ENCODE data around the gene TMEM158.

Gene TMEM158

DNA sequence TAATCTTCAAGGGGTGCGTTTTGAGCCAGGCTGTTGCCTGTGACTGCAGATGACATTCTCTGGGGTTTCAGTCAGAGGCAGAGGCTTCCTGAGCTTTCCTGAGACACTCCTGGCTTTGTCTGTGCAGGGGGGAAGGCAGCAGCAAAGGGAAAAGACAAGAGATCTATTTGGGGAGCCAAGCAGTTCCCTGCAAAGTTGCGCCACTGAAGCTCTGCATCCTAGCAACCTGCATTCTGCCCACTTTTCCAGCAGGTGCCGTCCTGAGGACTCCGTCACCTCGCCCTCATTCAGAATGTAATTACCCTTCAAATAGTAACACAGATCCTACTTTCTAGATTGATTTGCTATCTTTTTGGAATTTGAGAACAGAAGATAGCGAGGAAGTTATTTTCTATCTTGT lies 1.9 kb upstream of the TMEM158 start:
- Histone ChIP-seq H3K27me3 (ENCODE audit: low read depth, low read length) (peaks cover 25% of the 10 kb centered on the region), H3K9me3 (ENCODE audit: control insufficient read depth in 1 of 2, low read length in 2 of 2) (no peaks in the 10 kb centered on the region)

GRCh38 chr3:45227071-45227820 lies 1.2 kb upstream of the TMEM158 start:
- Histone ChIP-seq H3K4me3 (ENCODE audit: low read depth in 1 of 2, low read length in 2 of 2) (no peak overlapping the region), H3K27ac (ENCODE audit: low read length) (no peak overlapping the region), H3K36me3 (ENCODE audit: control insufficient read depth in 1 of 2, insufficient read depth in 2 of 2, low read length in 2 of 2) (no peaks in the 10 kb centered on the region), H3K9me3 (ENCODE audit: control insufficient read depth in 1 of 2, low read length in 2 of 2) (no peaks in the 10 kb centered on the region), H3K27me3 (ENCODE audit: low read depth, low read length) (peaks cover 25% of the 10 kb centered on the region), H3K4me1 (ENCODE audit: control insufficient read depth in 1 of 2, insufficient read depth in 2 of 2, low read length in 2 of 2) (peaks cover 0 to 6% of the 10 kb centered on the region in 2 donors)

More for the DNA sequence above, 1.9 kb upstream of the TMEM158 start:
- Histone ChIP-seq H3K4me1 (ENCODE audit: control insufficient read depth in 1 of 2, insufficient read depth in 2 of 2, low read length in 2 of 2) (peaks cover 0 to 6% of the 10 kb centered on the region in 2 donors), H3K27ac (ENCODE audit: low read length) (no peak overlapping the region), H3K36me3 (ENCODE audit: control insufficient read depth in 1 of 2, insufficient read depth in 2 of 2, low read length in 2 of 2) (no peaks in the 10 kb centered on the region), H3K4me3 (ENCODE audit: low read depth in 1 of 2, low read length in 2 of 2) (no peak overlapping the region)

GRCh38 chr3:45225465-45226205 lies 452 bp downstream of the TMEM158 start:
- H3K4me1 ChIP-seq (ENCODE audit: control insufficient read depth in 1 of 2, insufficient read depth in 2 of 2, low read length in 2 of 2) = peaks cover 0 to 6% of the 10 kb centered on the region in 2 donors
- no peaks in the 10 kb centered on the region for H3K36me3 ChIP-seq (ENCODE audit: control insufficient read depth in 1 of 2, insufficient read depth in 2 of 2, low read length in 2 of 2)
- no peak overlapping the region for H3K27ac ChIP-seq (ENCODE audit: low read length)
- peaks cover 25% of the 10 kb centered on the region for H3K27me3 ChIP-seq (ENCODE audit: low read depth, low read length)
- H3K4me3 ChIP-seq (ENCODE audit: low read depth in 1 of 2, low read length in 2 of 2) = peak overlapping the region in 1 of 2 donors; percentile 54
- H3K9me3 ChIP-seq (ENCODE audit: control insufficient read depth in 1 of 2, low read length in 2 of 2) = no peaks in the 10 kb centered on the region

DNA sequence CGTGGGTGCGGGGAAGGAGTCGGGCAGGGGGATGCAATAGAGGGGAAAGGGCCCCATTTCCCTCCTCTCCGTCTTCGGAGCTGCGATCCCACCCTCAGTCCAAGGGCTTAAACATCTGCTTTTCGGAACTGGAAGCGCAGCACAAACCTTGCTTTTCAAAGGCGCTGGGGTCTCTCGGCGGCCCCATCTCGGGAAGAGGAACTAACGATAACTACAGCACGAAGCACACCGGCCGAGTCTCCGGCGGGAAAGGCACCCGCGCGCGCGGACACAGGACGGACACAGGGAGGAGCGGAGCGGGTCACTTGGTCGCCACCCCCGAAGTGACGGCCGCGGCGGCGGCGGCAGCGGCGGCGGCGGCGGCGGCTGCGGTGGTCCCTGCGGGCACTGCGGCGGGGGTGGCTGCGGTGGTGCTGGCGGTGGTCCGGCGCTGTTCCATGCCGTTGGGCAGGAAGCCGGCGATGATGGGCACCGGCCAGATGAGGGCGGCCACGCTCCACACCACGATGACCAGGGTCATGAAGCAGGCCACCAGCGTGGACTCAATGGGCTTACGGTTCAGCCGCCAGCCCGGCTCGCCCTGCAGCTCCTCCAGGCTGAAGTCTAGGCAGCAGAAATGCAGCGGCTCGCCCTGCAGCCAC lies 1.1 kb downstream of the TMEM158 start:
- H3K9me3 ChIP-seq (ENCODE audit: control insufficient read depth in 1 of 2, low read length in 2 of 2) = no peaks in the 10 kb centered on the region
- H3K4me1 ChIP-seq (ENCODE audit: control insufficient read depth in 1 of 2, insufficient read depth in 2 of 2, low read length in 2 of 2) = peaks cover 0 to 6% of the 10 kb centered on the region in 2 donors
- H3K36me3 ChIP-seq (ENCODE audit: control insufficient read depth in 1 of 2, insufficient read depth in 2 of 2, low read length in 2 of 2) = no peaks in the 10 kb centered on the region
- peak overlapping the region in 1 of 2 donors; percentile 54 for H3K4me3 ChIP-seq (ENCODE audit: low read depth in 1 of 2, low read length in 2 of 2)
- H3K27ac ChIP-seq (ENCODE audit: low read length) = no peak overlapping the region
- H3K27me3 ChIP-seq (ENCODE audit: low read depth, low read length) = peaks cover 25% of the 10 kb centered on the region

GRCh38 chr3:45223889-45224727 lies 2.0 kb downstream of the TMEM158 start:
- Histone ChIP-seq H3K36me3 (ENCODE audit: control insufficient read depth in 1 of 2, insufficient read depth in 2 of 2, low read length in 2 of 2) (no peaks in the 10 kb centered on the region), H3K4me1 (ENCODE audit: control insufficient read depth in 1 of 2, insufficient read depth in 2 of 2, low read length in 2 of 2) (peaks cover 0 to 6% of the 10 kb centered on the region in 2 donors), H3K4me3 (ENCODE audit: low read depth in 1 of 2, low read length in 2 of 2) (no peak overlapping the region), H3K9me3 (ENCODE audit: control insufficient read depth in 1 of 2, low read length in 2 of 2) (no peaks in the 10 kb centered on the region), H3K27me3 (ENCODE audit: low read depth, low read length) (peaks cover 25% of the 10 kb centered on the region), H3K27ac (ENCODE audit: low read length) (no peak overlapping the region)

DNA sequence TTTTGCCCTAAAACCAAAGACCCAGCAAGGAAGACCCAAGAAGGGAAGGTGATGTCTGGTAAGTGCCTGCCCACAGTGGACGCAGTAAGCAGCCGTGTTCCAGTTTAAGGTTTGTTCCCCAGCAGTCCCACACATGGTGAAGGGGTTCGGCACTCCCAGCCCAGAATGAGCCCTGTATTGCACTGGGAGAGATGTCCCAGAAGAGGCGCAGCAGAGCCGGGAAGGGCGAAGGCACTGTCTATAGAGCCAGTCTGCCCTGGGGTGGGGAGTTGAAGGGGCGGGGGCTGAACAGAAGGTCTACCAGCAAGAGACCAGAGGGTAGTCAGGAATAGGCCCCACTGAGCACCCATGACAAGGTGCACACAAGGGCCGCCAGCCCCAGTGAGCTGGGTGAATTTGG lies 6.4 kb downstream of the TMEM158 start:
- Histone ChIP-seq H3K4me1 (ENCODE audit: control insufficient read depth in 1 of 2, insufficient read depth in 2 of 2, low read length in 2 of 2) (peaks cover 0 to under 1% of the 10 kb centered on the region in 2 donors), H3K4me3 (ENCODE audit: low read depth in 1 of 2, low read length in 2 of 2) (no peak overlapping the region), H3K27me3 (ENCODE audit: low read depth, low read length) (peaks cover 10% of the 10 kb centered on the region), H3K9me3 (ENCODE audit: control insufficient read depth in 1 of 2, low read length in 2 of 2) (no peaks in the 10 kb centered on the region), H3K36me3 (ENCODE audit: control insufficient read depth in 1 of 2, insufficient read depth in 2 of 2, low read length in 2 of 2) (no peaks in the 10 kb centered on the region), H3K27ac (ENCODE audit: low read length) (no peak overlapping the region)

GRCh38 chr3:45218578-45219390 lies 7.3 kb downstream of the TMEM158 start:
- Histone ChIP-seq H3K27me3 (ENCODE audit: low read depth, low read length) (peaks cover 5% of the 10 kb centered on the region), H3K36me3 (ENCODE audit: control insufficient read depth in 1 of 2, insufficient read depth in 2 of 2, low read length in 2 of 2) (no peaks in the 10 kb centered on the region), H3K4me1 (ENCODE audit: control insufficient read depth in 1 of 2, insufficient read depth in 2 of 2, low read length in 2 of 2) (no peaks in the 10 kb centered on the region), H3K27ac (ENCODE audit: low read length) (no peak overlapping the region), H3K4me3 (ENCODE audit: low read depth in 1 of 2, low read length in 2 of 2) (no peak overlapping the region), H3K9me3 (ENCODE audit: control insufficient read depth in 1 of 2, low read length in 2 of 2) (no peaks in the 10 kb centered on the region)

DNA sequence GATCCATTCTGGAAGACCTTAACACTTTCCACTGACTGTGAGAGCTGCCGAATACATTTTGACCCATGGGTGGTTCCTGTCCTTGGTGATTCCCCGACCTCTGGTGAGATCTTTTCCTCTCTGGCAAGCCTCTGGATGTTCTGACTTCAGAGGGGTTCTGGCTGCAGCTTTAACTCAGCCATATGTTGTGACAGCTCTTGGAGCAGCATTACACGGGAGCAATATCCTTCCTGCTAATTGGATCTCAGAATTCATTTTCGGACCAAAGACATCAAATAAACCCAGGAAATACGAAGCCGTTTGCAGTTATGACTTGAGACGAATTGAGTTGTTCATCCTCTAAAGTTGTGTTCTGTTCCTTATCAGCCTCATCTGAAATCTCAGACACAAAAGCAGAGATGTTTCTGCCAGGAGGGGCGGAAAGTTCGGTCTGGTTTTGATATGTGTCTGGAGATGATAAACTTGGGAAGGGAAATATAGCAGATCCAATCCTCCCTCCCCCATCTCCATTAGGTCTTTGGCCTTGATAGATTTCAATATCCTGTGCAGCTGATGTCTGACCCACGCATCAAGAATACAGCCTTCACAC lies 10.0 kb downstream of the TMEM158 start:
- Histone ChIP-seq H3K9me3 (ENCODE audit: control insufficient read depth in 1 of 2, low read length in 2 of 2) (no peaks in the 10 kb centered on the region), H3K4me1 (ENCODE audit: control insufficient read depth in 1 of 2, insufficient read depth in 2 of 2, low read length in 2 of 2) (peaks cover 0 to 6% of the 10 kb centered on the region in 2 donors), H3K27me3 (ENCODE audit: low read depth, low read length) (no peaks in the 10 kb centered on the region), H3K4me3 (ENCODE audit: low read depth in 1 of 2, low read length in 2 of 2) (no peak overlapping the region), H3K27ac (ENCODE audit: low read length) (no peak overlapping the region), H3K36me3 (ENCODE audit: control insufficient read depth in 1 of 2, insufficient read depth in 2 of 2, low read length in 2 of 2) (no peaks in the 10 kb centered on the region)

DNA sequence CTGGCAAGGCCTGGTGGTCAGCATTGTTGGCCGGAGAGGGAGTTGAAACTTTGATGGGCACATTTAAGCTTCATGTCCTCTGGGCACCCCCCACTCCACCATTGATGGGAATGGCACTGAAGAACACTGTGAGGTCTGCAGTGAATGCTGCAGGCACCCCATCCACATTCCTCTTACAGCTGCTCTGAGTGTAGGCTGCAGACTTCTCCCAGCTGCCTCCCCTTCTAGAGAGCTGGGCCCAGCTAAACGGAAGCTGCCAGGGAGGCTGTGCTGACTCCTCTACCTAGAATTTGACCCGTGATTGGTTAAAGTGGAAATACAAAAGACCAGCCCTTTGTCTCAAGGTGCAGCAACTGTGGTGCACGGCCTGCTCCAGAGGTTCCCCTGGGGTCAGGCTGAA lies 10.6 kb downstream of the TMEM158 start:
- Histone ChIP-seq H3K4me1 (ENCODE audit: control insufficient read depth in 1 of 2, insufficient read depth in 2 of 2, low read length in 2 of 2) (peaks cover 2 to 11% of the 10 kb centered on the region in 2 donors), H3K27ac (ENCODE audit: low read length) (no peak overlapping the region), H3K9me3 (ENCODE audit: control insufficient read depth in 1 of 2, low read length in 2 of 2) (no peaks in the 10 kb centered on the region), H3K27me3 (ENCODE audit: low read depth, low read length) (no peaks in the 10 kb centered on the region), H3K36me3 (ENCODE audit: control insufficient read depth in 1 of 2, insufficient read depth in 2 of 2, low read length in 2 of 2) (no peaks in the 10 kb centered on the region), H3K4me3 (ENCODE audit: low read depth in 1 of 2, low read length in 2 of 2) (no peak overlapping the region)

GRCh38 chr3:45214061-45214680 lies 11.9 kb downstream of the TMEM158 start:
- H3K9me3 ChIP-seq (ENCODE audit: control insufficient read depth in 1 of 2, low read length in 2 of 2) = no peaks in the 10 kb centered on the region
- H3K4me3 ChIP-seq (ENCODE audit: low read depth in 1 of 2, low read length in 2 of 2) = no peak overlapping the region
- peaks cover 2 to 13% of the 10 kb centered on the region in 2 donors for H3K4me1 ChIP-seq (ENCODE audit: control insufficient read depth in 1 of 2, insufficient read depth in 2 of 2, low read length in 2 of 2)
- H3K27me3 ChIP-seq (ENCODE audit: low read depth, low read length) = no peaks in the 10 kb centered on the region
- no peaks in the 10 kb centered on the region for H3K36me3 ChIP-seq (ENCODE audit: control insufficient read depth in 1 of 2, insufficient read depth in 2 of 2, low read length in 2 of 2)
- no peak overlapping the region for H3K27ac ChIP-seq (ENCODE audit: low read length)
